Measurements from ENCODE around the gene RNF10.

DNA sequence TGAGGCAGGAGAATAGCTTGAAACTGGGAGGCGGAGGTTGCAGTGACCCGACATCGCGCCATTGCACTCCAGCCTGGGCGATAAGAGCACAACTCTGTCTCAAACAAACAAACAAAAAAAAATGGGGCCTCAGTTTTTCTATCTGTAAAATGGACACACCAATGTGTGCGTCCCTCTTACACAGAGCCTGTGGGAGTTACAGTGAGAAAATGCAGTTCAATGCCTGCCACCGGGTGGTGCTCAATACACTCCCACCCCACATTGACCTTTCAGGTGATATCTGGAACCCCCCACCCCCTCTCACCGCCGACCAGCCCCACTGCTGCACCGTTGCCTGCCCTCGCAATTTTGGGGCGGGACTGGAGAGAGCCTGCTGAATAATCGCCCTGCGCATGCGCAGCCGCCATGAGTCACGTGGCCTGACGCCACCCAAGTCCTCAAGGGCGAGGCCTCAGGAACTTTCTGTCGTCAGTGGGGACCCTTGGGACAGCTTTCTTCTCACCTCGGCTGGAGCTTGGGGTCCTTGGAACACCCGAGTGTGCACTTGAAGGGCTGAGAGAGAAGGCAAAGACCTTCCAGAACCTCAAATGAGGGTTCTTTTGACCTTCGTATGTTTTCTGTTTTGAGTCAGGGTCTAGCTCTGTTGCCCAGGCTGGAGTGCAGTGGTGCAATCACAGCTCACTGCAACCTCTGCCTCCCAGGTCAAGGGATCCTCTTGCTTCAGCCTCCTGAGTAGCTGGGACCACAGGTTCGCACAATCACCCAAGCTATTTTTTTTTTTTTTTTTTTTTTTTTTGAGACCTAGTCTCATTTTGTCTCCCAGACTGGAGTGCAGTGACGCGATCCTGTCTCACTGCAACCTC is 91.6 kb downstream of the RNF10 start:
- TF ChIP-seq, protein P1, sequence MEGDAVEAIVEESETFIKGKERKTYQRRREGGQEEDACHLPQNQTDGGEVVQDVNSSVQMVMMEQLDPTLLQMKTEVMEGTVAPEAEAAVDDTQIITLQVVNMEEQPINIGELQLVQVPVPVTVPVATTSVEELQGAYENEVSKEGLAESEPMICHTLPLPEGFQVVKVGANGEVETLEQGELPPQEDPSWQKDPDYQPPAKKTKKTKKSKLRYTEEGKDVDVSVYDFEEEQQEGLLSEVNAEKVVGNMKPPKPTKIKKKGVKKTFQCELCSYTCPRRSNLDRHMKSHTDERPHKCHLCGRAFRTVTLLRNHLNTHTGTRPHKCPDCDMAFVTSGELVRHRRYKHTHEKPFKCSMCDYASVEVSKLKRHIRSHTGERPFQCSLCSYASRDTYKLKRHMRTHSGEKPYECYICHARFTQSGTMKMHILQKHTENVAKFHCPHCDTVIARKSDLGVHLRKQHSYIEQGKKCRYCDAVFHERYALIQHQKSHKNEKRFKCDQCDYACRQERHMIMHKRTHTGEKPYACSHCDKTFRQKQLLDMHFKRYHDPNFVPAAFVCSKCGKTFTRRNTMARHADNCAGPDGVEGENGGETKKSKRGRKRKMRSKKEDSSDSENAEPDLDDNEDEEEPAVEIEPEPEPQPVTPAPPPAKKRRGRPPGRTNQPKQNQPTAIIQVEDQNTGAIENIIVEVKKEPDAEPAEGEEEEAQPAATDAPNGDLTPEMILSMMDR (IDR thresholded peaks at IDR 0.05): peak in 4 of 6 experiments; percentile 10 to 26 (median 14)
- no peak for TF ChIP-seq POLR2A (IDR thresholded peaks at IDR 0.05)

All from Peyer's patch (tissue), 4 donors.